Karpas-422 (cell line): ENCODE measurements around the gene COL13A1. TPM values are rescaled to one million over a fixed set of nuclear protein-coding genes. Genes with fewer than 3 reads are reported as not detected.

ENCODE experiments used
- DNase-seq: peaks from one replicate; pipeline ENCODE4 v3.0.0-alpha.2; 2015
- H2AFZ ChIP-seq: fragments of 200-600 bp; sonication (generic); 2 replicates; pipeline ENCODE4 v1.6.1; 2014; ENCODE audit warnings: antibody characterized with exemption, low read length, mixed read lengths
- H3K27ac ChIP-seq: fragments of 200-600 bp; sonication (generic); 2 replicates; pipeline ENCODE4 v1.5.1; 2014; ENCODE audit warnings: mild to moderate bottlenecking, low read length, moderate library complexity
- H3K27me3 ChIP-seq: fragments of 200-600 bp; sonication (generic); 2 replicates; pipeline ENCODE4 v1.6.1; 2014; ENCODE audit warnings: low read length, mixed read lengths
- H3K36me3 ChIP-seq: fragments of 200-600 bp; sonication (generic); 2 replicates; pipeline ENCODE4 v1.6.1; 2014; ENCODE audit warnings: low read length, mixed read lengths; ENCODE audit not compliant: insufficient read depth
- H3K4me1 ChIP-seq: fragments of 200-600 bp; sonication (generic); 2 replicates; pipeline ENCODE4 v1.6.1; 2014; ENCODE audit warnings: mild to moderate bottlenecking, low read length, mixed read lengths
- H3K4me2 ChIP-seq: fragments of 200-600 bp; sonication (generic); 2 replicates; pipeline ENCODE4 v1.6.1; 2014; ENCODE audit warnings: low read length, low read depth, mild to moderate bottlenecking; ENCODE audit not compliant: poor library complexity, severe bottlenecking
- H3K4me3 ChIP-seq: fragments of 200-600 bp; sonication (generic); 2 replicates; pipeline ENCODE4 v1.5.1; 2014; ENCODE audit warnings: mild to moderate bottlenecking, antibody characterized with exemption, low read length, mixed read lengths
- H3K79me2 ChIP-seq: fragments of 200-600 bp; sonication (generic); 2 replicates; pipeline ENCODE4 v1.6.1; 2014; ENCODE audit warnings: mild to moderate bottlenecking, low read length, mixed read lengths
- H3K9ac ChIP-seq: fragments of 200-600 bp; sonication (generic); 2 replicates; pipeline ENCODE4 v1.6.0; 2014; ENCODE audit warnings: low read length
- H3K9me2 ChIP-seq: fragments of 200-600 bp; sonication (generic), shearing (Covaris generic); replicated peaks from 2 replicates; pipeline ENCODE4 v1.6.0; 2014; ENCODE audit warnings: mild to moderate bottlenecking, low read length, moderate library complexity; ENCODE audit not compliant: insufficient read depth
- H3K9me3 ChIP-seq: fragments of 300-700, 200-600 bp; sonication (generic); 2 replicates; pipeline ENCODE4 v1.6.1; 2014; ENCODE audit warnings: low read length, mixed read lengths
- H4K20me1 ChIP-seq: fragments of 200-600 bp; sonication (generic); 2 replicates; pipeline ENCODE4 v1.6.1; 2014; ENCODE audit warnings: mild to moderate bottlenecking, antibody characterized with exemption, low read length, low read depth; ENCODE audit not compliant: insufficient read depth
- total RNA-seq: library from RNA; depleted of rRNA; stranded (reverse); fragments of >200 nt; shearing (Covaris generic); gene quantifications from 2 replicates; pipeline ENCODE4 v1.2.3, GENCODE V29; 2014; ENCODE audit warnings: low replicate concordance

The COL13A1 gene
- total RNA-seq, 1 experiment from 2014 or later, result not detected

GRCh38 chr10:69807122-69807521 is 5.4 kb downstream of the COL13A1 start:
- no peak overlapping the region for H3K4me2 ChIP-seq
- H3K79me2 ChIP-seq, result no peaks in the 10 kb centered on the region
- H3K4me1 ChIP-seq, result no peaks in the 10 kb centered on the region
- no peak overlapping the region for H3K9ac ChIP-seq
- no peak overlapping the region for H3K27ac ChIP-seq
- no peaks in the 10 kb centered on the region for H3K27me3 ChIP-seq
- H4K20me1 ChIP-seq, result no peaks in the 10 kb centered on the region
- no peaks in the 10 kb centered on the region for H3K36me3 ChIP-seq
- H3K9me3 ChIP-seq, result no peaks in the 10 kb centered on the region
- no peak overlapping the region for H3K4me3 ChIP-seq
- H3K9me2 ChIP-seq, result no peaks in the 10 kb centered on the region
- H2AFZ ChIP-seq, result no peak overlapping the region
- DNase-seq, result no peak

GRCh38 chr10:69807696-69808095 is 6.0 kb downstream of the COL13A1 start:
- no peaks in the 10 kb centered on the region for H4K20me1 ChIP-seq
- no peaks in the 10 kb centered on the region for H3K9me2 ChIP-seq
- H3K27ac ChIP-seq, result no peak overlapping the region
- H3K79me2 ChIP-seq, result no peaks in the 10 kb centered on the region
- H3K4me1 ChIP-seq, result no peaks in the 10 kb centered on the region
- no peak overlapping the region for H2AFZ ChIP-seq
- H3K36me3 ChIP-seq, result no peaks in the 10 kb centered on the region
- H3K4me2 ChIP-seq, result no peak overlapping the region
- H3K4me3 ChIP-seq, result no peak overlapping the region
- DNase-seq, result no peak
- no peak overlapping the region for H3K9ac ChIP-seq
- H3K9me3 ChIP-seq, result no peaks in the 10 kb centered on the region
- H3K27me3 ChIP-seq, result no peaks in the 10 kb centered on the region

DNA sequence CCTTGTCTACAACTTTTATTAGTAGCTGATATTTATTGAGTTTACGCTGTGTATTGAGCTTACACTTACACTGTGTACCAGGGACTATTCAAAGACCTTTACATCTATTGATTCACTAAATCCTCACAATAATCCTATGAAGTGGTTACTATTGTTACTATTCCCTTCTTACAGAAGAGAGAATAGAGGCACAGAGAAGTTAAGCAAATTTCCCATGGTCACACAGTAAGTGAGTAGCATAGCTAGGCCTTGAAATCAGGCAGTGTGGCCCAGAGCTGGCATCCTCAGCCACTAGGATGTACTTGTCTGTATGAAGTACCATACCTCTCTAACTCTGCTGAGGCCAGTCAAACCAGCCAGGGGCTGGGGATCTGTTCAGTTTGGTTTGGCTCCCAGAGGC is 7.6 kb downstream of the COL13A1 start:
- Histone ChIP-seq H4K20me1 (no peaks in the 10 kb centered on the region), H3K9ac (no peak overlapping the region), H3K9me2 (no peaks in the 10 kb centered on the region), H3K4me2 (no peak overlapping the region), H3K36me3 (no peaks in the 10 kb centered on the region), H3K9me3 (no peaks in the 10 kb centered on the region), H3K4me3 (no peak overlapping the region), H3K79me2 (no peaks in the 10 kb centered on the region), H2AFZ (no peak overlapping the region), H3K4me1 (no peaks in the 10 kb centered on the region), H3K27me3 (no peaks in the 10 kb centered on the region), H3K27ac (no peak overlapping the region)
- no peak for DNase-seq

DNA sequence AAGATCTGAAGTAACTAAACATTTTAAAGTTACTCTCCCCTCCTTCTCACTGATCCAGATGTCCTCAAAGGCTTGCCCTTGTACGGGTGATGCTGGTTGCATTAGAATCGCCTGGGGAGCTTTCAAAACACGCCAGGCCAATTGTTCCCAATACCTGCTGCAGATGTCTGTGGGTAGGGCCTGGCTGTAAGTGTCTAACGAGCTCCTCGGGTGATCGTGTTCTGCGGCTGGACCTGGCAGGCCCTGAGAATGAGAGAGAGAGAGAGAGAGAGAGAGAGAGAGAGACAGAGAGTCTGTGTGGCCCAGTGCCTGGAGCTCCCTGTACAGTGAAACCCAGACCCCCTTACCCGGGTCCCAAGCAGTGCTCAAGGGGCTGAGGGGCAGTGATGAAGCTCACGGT is 8.4 kb downstream of the COL13A1 start:
- no peak overlapping the region for H3K9ac ChIP-seq
- H2AFZ ChIP-seq, result no peak overlapping the region
- DNase-seq, result no peak
- H3K9me2 ChIP-seq, result no peaks in the 10 kb centered on the region
- no peaks in the 10 kb centered on the region for H3K9me3 ChIP-seq
- no peak overlapping the region for H3K27ac ChIP-seq
- H3K4me2 ChIP-seq, result no peak overlapping the region
- H3K4me3 ChIP-seq, result no peak overlapping the region
- H3K79me2 ChIP-seq, result no peaks in the 10 kb centered on the region
- H3K4me1 ChIP-seq, result no peaks in the 10 kb centered on the region
- no peaks in the 10 kb centered on the region for H3K27me3 ChIP-seq
- H3K36me3 ChIP-seq, result no peaks in the 10 kb centered on the region
- H4K20me1 ChIP-seq, result no peaks in the 10 kb centered on the region

- Histone ChIP-seq H3K27me3 (no peaks in the 10 kb centered on the region), H3K4me2 (no peak overlapping the region), H3K27ac (no peak overlapping the region), H3K4me1 (no peaks in the 10 kb centered on the region), H3K79me2 (no peaks in the 10 kb centered on the region), H3K4me3 (no peak overlapping the region), H3K36me3 (no peaks in the 10 kb centered on the region), H3K9me2 (no peaks in the 10 kb centered on the region), H2AFZ (no peak overlapping the region), H3K9ac (no peak overlapping the region), H3K9me3 (no peaks in the 10 kb centered on the region), H4K20me1 (no peaks in the 10 kb centered on the region)
- no peak for DNase-seq
These were observed 9.1 kb downstream of the COL13A1 start for GRCh38 chr10:69810675-69811397.

DNA sequence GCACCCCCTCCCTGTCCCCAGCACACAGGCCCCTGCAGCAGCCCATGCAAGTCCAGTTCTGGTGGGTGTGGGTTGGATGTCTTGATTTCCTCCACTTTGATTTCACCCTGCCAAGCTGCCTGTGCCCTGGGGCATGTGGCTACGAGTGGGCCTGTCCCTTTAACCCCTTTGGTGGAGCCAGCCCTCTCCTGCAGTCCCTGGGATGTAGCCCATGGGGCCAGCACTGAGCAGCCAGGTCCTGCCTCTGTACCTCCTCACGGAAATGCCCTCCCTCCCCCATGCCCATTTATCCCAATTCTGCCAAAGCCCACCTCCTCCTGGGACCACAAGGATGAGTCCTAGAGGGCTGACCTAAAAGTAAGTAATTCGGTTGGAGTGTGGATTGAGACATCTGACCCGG is 11.9 kb downstream of the COL13A1 start:
- no peaks in the 10 kb centered on the region for H3K9me3 ChIP-seq

DNA sequence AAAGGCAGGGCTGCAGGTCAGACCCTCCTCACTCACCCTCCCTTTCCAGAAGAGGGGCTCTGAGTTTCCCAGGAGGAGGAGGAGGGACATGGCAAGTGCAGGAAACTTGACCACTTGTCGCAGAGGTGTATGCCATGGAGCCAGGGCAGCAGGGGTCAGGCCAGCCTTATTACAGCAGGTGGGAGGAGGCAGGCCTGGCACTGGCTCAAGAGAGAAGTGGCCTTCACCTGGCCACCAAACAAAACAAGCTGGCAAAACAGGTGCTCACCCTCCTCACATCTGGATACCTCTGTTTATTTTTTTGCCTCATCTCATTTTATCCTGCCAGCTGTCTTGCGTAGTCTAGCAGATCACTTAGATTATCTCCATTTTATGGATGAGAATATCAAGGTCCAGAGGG is 12.5 kb downstream of the COL13A1 start:
- Histone ChIP-seq H3K9me3 (no peaks in the 10 kb centered on the region), H3K4me2 (no peak overlapping the region), H3K36me3 (no peaks in the 10 kb centered on the region), H3K4me3 (no peak overlapping the region), H3K27ac (no peak overlapping the region), H2AFZ (no peak overlapping the region), H3K4me1 (no peaks in the 10 kb centered on the region), H3K79me2 (no peaks in the 10 kb centered on the region), H3K27me3 (no peaks in the 10 kb centered on the region), H3K9ac (no peak overlapping the region), H3K9me2 (no peaks in the 10 kb centered on the region), H4K20me1 (no peaks in the 10 kb centered on the region)
- no peak for DNase-seq

More for the DNA sequence above, 11.9 kb downstream of the COL13A1 start:
- Histone ChIP-seq H3K79me2 (no peaks in the 10 kb centered on the region), H2AFZ (no peak overlapping the region), H4K20me1 (no peaks in the 10 kb centered on the region), H3K27ac (no peak overlapping the region), H3K9ac (no peak overlapping the region), H3K4me1 (no peaks in the 10 kb centered on the region), H3K4me3 (no peak overlapping the region), H3K36me3 (no peaks in the 10 kb centered on the region), H3K27me3 (no peaks in the 10 kb centered on the region), H3K4me2 (no peak overlapping the region), H3K9me2 (no peaks in the 10 kb centered on the region)
- DNase-seq, result no peak

GRCh38 chr10:69815104-69815503 is 13.4 kb downstream of the COL13A1 start:
- Histone ChIP-seq H3K36me3 (no peaks in the 10 kb centered on the region), H3K9me2 (no peaks in the 10 kb centered on the region), H3K4me1 (no peaks in the 10 kb centered on the region), H3K4me3 (no peak overlapping the region), H3K9me3 (no peaks in the 10 kb centered on the region), H3K9ac (no peak overlapping the region), H3K79me2 (no peaks in the 10 kb centered on the region), H4K20me1 (no peaks in the 10 kb centered on the region), H3K27me3 (no peaks in the 10 kb centered on the region), H3K4me2 (no peak overlapping the region), H2AFZ (no peak overlapping the region), H3K27ac (no peak overlapping the region)
- DNase-seq, result no peak
